A549 treated with GW870086 at 1 μM for 4 hours (cell line): ENCODE measurements around the gene NUDT9. TPM values are rescaled to one million over a fixed set of nuclear protein-coding genes. Genes with fewer than 3 reads are reported as not detected.

Experiments used
- total RNA-seq: library from RNA; stranded (reverse); fragments of 200-300 nt; extraction: Qiagen RNA extraction; gene quantifications from 5 replicates; pipeline ENCODE4 v1.2.3, GENCODE V29; 2022; ENCODE audit warnings: low read depth

Gene NUDT9
- total RNA-seq = 26.0 to 28.2 TPM (median 26.5 TPM) in 5 replicates

GRCh38 chr4:87422104-87423052 is at the start of gene NUDT9:
Gene NUDT9, plus strand, starts transcription at chr4:87422573. Its CDS starts 333 bp downstream, at chr4:87422906.

GRCh38 chr4:87390891-87391575 is 31.3 kb upstream of the NUDT9 start, which contains the start of gene HSD17B11:
Gene HSD17B11, minus strand, starts transcription at chr4:87391188. Its CDS starts 118 bp downstream, at chr4:87391070.

Other genes with a start within 250 kb of the NUDT9 start
- 2.7 to 5.8 TPM (median 5.0 TPM) in 5 replicates for gene KLHL8, start 202.0 kb upstream of the NUDT9 start, total RNA-seq
- gene HSD17B13, start 99.7 kb upstream of the NUDT9 start, total RNA-seq = 0.06 to 0.10 TPM (median 0.07 TPM) in 3 of 5 replicates, not detected in the others
- 42.6 to 59.8 TPM (median 54.4 TPM) in 5 replicates for gene HSD17B11, start 31.4 kb upstream of the NUDT9 start, total RNA-seq
- gene SPARCL1, start 106.8 kb downstream of the NUDT9 start, total RNA-seq = not detected in 5 replicates
- not detected in 5 replicates for gene DSPP, start 186.0 kb downstream of the NUDT9 start, total RNA-seq
- 0.05 TPM in 1 of 5 replicates, not detected in the others for gene DMP1, start 227.7 kb downstream of the NUDT9 start, total RNA-seq